NCI-H345 (cell line): ENCODE data around the gene BRAT1.

Experiments used
- DNase-seq: peaks from one replicate; lab custom pipeline; 2025; lab: John Stamatoyannopoulos, UW

Gene BRAT1

DNA sequence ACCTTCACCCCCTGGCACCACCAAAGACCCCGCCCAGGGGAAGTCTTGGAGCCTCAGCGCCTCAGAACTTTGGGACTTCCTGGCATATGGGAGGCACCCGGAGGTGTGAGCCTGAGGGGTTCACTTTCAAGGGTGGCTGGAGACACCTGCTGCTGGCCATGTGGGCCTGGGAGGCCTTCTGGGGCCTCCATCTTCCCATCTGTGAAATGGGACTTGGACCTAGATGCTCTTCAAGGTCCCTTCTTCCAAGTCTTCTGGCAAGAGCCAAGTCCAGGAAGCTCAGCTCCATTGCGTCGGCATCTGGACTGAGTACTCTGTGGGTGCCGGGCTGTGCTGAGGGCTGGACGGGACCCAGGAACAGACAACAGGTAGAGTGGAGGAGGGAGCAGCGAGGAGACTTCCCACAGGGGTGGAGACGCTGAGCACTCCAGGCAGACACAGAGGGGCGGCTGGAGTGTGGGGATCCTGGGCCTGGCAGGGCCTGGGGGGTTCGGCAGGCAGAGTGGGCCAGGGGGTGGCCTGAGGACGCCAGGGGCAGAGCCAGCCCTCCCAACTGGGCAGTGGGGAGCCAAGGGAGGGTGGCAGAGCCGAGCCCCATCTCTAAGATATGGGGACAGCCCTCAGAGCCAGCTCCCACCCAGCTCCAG is 45.1 kb downstream of the BRAT1 start:
- DNase-seq: no peak

DNA sequence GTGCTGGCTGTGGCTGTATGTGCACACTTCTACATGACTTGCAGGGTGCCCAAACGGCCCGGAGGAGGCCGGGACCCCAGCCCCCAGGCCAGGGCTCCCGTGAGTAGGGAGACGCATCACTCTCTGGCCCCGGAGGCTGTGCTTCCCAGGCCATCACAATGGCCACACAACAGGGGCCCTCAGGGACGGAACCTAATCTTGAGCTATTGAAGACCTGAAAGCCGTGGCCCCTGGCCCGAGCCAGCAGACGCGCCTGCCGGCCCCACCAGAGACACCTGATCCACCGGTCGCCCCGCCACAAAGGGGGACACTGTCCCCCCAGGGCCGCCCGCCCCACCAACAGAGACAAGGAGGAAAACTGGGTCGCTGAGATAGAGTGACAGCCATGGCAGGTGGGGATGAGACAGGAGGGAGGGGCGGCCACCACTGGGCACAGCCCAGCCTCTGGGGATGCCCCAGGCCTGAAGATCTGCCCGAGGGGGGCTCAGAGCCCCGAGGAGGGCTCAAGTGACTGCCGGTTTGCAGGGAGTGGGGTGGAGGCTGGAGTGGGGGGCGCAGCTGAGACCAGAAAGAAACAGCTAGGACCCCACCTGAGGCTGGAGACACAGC is 45.9 kb downstream of the BRAT1 start:
- DNase-seq: no peak

DNA sequence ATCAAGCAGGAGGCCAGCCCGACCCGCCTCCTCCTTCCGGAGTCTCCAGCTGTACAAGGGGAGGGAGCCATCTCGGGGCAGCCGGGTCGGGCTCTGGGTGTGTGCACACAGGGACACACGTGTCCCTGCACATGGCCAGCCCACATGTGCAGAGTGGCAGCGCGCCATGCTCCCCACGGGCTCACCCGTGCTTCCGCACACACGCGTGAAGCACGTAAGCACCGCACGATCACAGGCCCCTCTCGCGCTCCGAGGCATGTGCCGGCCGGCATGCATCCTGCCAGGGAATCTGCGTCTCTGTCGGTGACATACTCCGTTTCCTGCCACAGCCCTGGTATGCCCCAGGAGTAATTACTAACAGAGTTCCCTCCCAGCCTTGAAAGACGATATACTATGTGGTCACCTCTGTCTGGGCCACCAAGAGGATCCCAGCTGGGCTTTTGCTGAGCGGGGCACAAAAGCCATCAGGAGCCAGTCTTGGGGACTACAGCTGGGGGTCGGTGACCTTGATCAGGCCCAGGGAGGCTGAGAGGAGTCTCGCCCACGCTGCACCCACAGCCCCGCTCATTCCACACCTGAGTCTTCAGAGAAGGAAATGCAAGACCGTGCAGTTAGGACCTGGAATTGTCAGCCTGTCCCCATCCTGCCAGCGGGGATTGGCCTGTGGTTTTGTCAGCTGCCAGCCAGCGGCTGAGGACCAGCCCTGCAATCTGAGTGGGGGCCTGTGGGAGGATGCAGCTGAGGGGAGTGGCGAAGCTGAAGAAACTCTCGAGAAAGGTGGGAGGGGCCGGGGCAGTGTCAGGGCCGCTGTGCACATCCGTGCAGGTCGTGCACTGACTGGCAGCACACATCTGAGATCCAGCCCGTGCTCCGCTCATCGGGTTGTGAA is 46.8 kb downstream of the BRAT1 start:
- no peak for DNase-seq

DNA sequence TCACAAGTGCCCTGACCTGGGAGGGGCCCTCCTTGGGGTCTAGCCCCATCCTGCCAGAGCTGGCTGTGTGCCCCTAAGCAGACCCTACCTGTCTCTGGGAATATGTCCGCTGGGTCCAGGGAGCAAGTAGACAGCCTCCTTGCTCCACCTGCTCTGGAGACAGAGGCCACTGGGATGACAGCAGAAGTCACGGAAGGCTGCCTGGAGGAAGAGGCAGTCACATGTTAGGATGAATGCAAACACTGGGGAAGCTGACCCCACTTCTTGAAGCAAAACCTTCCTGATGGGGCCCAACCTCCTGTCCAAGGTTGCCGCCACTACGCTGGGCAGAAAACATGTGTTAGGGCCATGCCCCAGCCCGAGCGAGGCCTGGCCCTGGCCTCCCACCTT is 47.4 kb downstream of the BRAT1 start:
- no peak for DNase-seq

DNA sequence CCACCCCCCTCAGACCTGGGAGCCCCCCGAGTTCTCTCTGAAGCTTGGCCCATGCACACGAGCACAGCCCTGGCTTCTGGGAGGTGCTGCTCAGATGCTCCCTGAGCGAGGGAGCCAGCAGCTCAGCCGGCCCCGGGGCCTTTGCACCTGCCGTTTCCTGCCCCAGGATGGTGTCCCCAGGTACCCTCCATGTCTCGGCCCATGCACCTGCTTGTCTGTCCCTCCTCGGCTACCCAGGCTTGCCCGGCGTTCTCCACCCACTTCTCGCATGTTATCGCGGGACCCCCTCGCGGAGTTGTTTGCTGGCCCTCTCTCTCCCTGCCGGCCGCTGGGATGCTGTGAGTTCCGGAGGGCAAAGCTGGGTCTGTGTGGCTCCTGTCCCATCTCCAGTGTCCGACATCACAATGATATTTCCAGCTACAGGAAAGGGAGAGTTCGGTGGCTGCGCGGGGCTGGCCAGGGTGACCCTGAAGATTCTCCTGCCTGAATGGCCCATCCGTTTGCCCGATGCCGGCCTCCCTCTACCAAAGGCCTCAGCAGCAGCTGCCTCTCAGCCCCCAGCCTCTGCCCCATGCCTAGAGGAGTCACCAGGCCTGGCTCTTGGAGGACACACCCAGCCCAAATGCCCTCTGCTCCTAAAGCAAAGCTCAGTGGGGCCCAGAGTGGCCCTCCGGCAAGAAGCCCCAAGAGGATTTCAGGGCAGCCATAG is 48.0 kb downstream of the BRAT1 start:
- no peak for DNase-seq

DNA sequence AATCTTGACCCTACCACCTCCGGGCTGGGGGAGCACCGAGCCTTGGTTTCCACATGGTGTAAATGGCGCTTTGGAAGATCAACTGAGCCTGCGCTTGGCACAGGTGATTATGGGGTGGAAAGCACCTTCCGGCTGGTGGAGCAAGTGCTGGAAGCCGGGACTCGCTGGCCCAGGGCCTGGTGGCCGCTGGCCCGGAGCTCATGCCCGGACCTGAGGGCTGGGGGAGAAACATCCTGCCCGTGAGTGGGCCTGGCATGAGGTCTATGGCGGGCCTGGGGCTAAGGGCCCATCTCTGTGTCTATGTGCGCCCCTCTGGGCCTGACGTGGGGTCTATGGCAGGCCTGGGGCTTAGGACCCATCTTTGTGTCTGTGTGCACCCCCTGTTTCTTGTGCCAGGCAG is 49.9 kb downstream of the BRAT1 start:
- no peak for DNase-seq

DNA sequence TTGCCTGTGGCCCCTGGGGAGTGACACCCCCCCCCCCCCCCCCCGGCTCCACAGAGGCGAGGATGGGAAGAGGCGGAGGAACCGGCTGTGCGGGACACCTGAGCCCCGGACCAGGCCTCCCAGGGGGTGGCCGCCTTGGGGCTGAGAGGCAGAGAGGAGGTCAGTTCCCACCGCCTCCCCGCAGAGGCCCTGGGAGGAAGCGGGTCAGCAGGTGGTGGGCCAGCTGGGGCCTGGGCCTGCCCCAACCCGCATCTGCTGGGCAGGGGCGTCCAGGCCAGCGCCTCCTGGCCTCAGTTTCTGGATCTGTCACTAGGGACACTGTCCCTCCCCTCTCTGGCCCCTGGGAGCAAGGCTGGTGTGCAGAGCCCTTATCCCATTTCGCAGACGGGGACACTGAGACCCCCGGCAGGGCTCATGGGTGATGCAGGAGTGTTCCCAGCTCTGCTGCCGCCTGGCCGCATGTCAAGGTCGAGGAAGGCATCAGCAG is 50.4 kb downstream of the BRAT1 start:
- no peak for DNase-seq

DNA sequence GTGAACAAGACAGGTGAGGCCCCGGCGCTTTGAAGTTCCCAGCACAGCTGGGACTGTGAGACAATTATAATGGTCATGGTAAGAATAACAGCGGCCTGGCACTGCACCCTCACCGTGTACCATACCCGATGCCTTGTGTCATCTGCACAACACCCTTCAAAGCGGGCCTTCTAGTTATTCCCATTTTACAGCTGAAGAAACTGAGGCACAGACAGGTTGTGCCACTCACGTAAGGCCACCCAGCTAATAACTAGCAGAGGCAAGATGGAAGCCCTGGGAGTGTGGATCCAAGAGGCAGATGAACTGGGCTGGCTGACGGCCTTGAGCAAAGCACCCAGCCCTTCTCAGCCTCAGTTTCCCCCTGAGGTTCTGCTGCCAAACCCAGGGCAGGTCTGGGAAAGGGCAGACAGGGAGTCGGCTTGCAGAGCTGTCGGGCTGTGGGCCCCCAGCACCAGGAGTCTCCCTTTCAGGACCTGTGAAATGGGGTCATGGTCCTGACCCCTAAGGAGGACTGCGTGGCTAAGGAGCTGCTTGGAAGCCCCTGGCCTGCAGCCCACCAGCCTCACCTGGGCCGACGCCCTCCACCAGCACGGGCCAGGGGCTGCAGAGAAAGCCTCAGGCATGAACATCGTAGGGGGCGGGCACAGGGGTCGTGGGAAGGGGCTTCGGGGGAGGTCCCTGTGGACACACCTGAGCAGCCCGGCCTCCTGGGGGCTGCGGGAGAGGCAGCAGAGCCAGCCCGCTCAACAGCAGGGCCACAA is 51.0 kb downstream of the BRAT1 start:
- no peak for DNase-seq

DNA sequence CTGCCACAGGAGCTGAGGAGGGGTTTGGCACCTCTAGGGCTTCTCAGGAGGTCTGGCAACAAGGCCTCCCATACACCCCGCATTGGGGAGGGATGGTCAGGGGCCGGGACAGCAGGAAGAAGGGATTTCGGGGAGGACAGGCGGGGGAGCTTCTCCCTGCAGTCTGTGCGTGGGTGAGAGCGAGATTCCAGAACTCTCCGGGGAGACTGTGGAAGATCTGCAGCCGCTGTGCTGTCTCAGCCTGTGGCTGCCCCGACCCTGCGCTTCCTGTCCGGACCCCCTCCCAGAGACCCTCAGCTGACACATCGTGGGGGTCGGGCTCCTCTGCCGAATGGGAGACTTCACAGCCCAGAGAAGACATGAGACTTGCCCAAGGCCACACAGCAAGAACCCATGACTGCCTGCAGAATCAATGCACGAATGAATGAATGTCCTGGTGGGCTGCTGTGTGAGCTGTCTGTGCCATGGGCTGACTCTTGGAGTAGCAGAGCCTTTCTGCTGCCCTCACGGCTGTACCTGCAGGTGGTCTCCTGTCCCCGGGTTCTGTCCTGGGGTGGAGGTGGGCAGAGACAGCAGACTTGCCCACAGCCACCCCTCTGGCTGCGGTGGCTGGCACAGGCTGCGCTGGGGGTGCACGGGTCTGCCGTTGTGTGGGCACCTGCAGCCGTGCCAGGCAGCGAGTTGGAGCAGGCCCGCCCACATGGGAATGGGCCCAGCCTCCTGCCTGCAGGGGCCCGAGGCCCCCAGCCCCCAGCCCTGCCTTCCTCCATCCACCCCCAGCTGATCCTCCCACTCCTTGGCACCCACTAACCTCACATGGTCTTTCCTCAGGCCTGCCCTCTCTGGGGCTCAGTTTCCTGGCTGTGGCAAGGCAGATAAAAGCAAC is 52.0 kb downstream of the BRAT1 start:
- no peak for DNase-seq

DNA sequence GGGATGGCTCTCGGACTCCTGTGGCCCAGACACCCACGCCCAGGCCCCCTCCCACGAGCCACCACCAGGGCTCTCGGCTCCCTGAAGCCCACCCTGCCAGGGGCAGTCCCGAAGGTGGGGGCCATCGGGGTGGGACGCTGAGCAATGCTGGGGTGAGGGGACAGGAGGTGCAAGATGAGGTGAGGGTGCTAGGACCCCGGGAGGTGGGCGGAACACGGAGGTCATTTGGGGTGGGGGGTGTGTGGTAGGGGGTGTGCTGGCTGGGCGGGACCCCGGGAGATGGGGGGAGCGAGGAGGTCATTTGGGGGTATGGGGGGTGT is 52.7 kb downstream of the BRAT1 start:
- no peak for DNase-seq

DNA sequence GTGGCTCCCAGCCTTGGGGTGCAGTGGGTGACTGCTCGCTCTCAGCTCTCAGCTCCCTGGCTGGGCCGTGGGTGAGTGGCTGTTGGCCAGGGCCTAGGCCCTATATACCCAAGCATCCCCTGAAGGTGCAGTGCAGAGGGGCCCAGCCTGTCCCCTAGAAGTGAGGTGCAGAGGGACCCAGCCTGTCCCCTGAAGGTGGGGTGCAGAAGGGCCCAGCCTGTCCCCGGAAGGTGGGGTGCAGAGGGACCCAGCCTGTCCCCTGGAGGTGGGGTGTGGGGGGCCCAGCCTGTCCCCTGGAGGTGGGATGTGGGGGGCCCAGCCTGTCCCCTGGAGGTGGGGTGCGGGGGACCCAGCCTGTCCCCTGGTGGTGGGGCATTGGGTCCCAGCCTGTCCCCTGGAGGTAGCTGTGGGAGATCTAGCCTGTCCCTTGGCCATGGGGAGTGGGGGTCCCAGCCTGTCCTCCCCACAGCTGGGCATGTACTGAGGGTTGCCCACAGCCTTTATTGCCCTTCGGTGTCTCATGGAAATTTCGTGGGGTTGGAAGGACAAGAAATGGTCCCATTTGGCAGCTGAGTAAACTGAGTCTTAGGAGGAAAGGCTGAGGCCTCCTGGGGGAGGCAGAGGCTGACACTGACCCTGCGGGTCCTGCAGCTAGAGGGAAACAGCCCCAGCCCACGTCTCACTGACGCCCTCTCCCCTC is 53.2 kb downstream of the BRAT1 start:
- no peak for DNase-seq

DNA sequence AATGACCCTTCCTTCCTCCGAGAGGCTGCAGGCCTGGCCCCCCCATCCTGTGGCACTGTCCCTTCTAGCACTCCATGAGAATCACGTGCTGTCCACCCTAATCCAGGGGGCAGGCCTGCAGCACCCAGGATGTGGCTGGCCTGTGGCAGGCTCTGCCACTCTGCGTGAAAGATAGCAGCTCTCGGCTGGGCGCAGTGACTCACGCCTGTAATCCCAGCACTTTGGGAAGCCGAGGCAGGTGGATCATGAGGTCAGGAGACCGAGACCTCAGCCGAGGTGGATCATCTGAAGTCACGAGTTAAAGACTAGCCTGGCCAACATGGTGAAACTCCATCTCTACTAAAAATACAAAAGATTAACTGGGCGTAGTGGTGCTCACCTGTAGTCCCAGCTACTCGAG is 54.6 kb downstream of the BRAT1 start:
- DNase-seq: no peak

DNA sequence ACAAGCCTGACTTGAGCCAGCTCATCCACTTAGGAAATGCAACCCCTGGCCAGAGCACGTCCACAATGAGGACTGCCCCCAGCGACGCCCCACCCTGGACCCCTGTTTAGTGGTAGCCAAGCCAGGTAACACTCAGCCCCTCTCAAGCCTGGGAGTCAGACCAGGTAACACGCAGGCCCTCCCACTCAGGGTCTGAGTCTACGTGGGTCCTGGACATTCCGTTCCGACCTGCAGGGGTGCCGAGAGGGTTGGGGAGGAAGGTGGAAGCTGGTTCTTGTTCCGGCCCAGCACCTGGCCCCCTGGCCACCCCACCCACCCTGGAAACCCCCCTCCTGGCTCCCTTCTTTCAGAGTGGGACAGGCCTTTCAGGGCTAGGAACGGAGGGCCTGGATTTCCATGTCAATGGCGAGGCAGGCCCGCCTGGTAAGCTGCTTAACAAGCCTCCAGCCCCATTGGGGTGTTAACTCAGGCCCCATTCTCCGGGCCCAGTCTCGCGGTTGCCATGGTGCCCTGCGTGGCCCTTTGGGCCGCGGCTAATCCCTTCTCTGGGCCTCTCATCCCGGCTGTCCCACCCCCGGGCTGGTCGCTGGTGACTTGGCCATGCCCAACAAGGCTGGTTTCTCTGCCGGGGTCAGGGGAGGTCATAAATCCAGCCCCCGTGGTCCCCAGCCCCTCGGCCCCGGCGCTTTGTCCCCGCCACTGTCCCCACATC is 55.4 kb downstream of the BRAT1 start:
- DNase-seq: no peak

DNA sequence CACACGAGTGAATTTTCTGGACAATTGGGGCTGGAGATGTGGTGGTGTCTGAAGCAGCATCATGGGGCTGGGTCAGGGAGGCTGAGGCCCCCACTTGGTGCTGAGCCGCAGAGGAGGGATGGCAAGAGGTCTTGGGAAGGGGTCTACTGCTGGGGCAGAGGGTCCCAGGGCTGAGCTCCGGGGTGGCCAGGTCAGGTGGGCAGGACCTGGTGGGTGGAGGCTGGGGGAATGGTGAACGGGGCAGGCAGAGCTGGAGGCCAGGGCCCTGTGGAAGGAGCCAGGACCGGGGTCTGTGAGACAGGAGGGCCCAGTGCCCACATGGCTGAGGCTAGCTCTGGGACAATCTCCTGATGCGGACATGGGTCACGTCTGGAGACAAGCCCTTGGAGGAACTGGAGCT is 56.1 kb downstream of the BRAT1 start:
- DNase-seq: no peak

DNA sequence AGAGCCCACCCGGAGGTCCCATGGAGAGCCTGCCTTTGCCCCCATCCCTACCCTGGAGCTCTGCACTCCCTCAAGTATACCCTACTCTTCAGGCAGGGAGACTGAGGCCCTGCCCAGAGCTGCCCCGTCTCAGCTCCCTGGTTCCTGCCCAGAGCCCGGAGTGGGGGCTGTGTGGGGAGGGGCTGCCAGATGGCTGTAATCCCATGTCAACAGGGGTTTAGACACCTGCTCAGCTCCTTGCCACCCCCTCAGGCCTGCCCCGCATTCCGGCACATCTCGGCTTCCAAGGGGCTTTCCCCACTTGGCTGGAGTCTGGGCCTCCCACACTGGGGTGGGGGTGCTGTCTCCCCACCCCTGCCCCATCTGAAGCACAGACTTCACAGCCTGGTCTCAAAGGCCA is 56.6 kb downstream of the BRAT1 start:
- DNase-seq: no peak

DNA sequence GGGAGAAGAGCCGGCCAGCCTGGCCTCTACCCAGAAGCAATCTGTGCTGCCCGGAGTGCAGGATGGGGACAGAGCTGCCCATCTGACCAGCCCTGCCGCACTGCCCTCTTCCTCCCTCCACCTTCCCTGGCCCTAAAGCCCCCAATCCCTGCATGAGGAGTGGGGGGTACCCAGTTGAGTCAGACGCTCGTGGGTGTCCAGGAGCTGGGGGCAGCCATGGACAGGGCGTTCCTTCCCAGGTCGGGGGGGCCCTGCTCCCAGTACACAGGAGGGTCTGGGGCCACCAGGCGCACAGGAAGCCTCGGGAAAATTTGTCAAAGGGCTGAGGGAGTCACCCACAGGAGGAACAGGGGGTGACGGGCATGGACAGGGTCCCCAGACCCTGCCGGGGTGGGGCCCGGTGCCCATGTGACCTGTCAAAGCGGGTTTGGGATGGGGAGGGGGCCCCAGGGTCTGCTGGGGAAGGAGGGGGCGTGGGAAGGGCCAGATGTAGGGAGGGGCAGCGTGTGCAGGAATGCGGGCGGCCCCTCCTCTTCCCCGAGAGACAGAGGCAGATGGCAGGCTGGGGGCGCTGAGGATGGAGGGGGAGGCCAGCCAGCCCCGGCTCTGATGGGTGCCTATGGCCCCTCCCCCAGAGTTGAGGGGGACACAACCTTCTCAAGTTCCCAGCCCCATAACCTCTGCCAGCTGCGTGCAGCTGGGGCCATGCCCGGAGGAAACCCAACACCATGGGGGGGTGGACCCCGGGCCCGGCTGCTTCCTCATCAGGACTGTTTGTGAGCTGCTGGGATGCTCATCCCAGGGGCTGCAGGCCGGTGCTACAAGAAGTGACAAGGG is 57.6 kb downstream of the BRAT1 start:
- no peak for DNase-seq

DNA sequence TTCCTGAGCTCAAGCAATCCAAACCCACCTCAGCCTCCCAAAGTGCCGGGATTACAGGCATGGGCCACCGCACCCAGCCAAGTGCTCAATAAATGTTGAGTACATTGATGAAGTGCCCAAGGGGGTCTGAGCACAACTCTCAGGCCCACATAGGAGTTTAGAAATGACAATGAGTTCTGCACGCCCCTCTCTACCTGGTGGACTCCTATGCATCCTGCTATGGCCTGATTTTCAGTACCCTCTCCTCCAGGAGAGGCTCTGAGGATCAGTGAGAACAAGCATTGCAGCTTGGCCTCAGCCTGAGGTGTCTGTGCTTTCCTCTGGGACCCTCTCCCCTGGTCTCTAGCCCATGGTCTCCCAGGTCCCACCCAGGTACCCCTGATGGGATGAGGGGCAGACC is 58.3 kb downstream of the BRAT1 start:
- no peak for DNase-seq

DNA sequence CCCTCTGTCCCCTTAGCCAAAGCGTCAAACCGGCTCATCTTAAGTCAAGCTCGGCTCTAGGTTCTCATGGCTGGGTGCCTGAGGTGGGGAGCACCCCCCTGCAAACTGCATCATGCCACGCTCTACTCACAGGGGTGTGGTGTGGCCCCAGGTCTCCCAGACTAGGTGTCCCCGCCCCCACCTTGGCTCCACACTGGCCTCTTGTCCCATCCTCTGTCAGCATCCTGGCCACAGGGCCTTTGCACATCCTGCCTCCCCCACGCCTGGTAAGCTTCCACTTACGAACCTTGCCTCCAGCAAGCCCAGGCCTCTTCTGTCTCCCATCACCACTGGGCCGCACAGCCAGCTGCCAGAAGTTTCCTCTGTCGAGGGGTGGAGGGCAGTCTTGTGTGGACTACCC is 58.9 kb downstream of the BRAT1 start:
- no peak for DNase-seq
